Left ventricle myocardium inferior (tissue), 1 donor: ENCODE measurements around the gene PTPRN. TPM values are rescaled to one million over a fixed set of nuclear protein-coding genes. Genes with fewer than 3 reads are reported as not detected.

ENCODE experiments used
- DNase-seq: peaks from one replicate; pipeline ENCODE4 v3.0.0-alpha.2; 2020
- H3K27ac ChIP-seq: fragments of 200-600 bp; replicated peaks from 2 replicates; pipeline ENCODE4 v1.8.0; 2021
- H3K27me3 ChIP-seq: fragments of 200-600 bp; 2 replicates; pipeline ENCODE4 v1.8.0; 2021; ENCODE audit warnings: low read depth
- H3K36me3 ChIP-seq: fragments of 200-600 bp; 2 replicates; pipeline ENCODE4 v1.8.0; 2021
- H3K4me1 ChIP-seq: fragments of 200-600 bp; 2 replicates; pipeline ENCODE4 v1.8.0; 2021
- H3K4me3 ChIP-seq: fragments of 200-600 bp; 2 replicates; pipeline ENCODE4 v1.8.0; 2021; ENCODE audit warnings: mild to moderate bottlenecking, moderate library complexity
- H3K9me3 ChIP-seq: fragments of 200-600 bp; replicated peaks from 2 replicates; pipeline ENCODE4 v1.8.0; 2021
- intact Hi-C: fragments of 100-400 bp; cut with micrococcal nuclease; formaldehyde crosslinking; loops from one replicate; pipeline ENCODE4 v1.11.0; 2022
- total RNA-seq: library from RNA; stranded (reverse); fragmentation: NEBNext Ultra II Directional; extraction: Animal tissue kit (Norgen Biotek cat#: 25700); gene quantifications from one replicate; pipeline ENCODE4 v1.2.1, GENCODE V29; 2021
- TF ChIP-seq, protein P1 (sequence below): fragments of 200-600 bp; IDR thresholded peaks from 2 replicates; pipeline ENCODE4 v1.8.0; 2021; ENCODE audit warnings: antibody characterized with exemption, mild to moderate bottlenecking, borderline replicate concordance
- donor health status: DM: no; HTN: yes; CAD: no; lungs with severe emphysema.

The PTPRN gene
- total RNA-seq, 1 donor from 2014 or later = 0.11 TPM

DNA sequence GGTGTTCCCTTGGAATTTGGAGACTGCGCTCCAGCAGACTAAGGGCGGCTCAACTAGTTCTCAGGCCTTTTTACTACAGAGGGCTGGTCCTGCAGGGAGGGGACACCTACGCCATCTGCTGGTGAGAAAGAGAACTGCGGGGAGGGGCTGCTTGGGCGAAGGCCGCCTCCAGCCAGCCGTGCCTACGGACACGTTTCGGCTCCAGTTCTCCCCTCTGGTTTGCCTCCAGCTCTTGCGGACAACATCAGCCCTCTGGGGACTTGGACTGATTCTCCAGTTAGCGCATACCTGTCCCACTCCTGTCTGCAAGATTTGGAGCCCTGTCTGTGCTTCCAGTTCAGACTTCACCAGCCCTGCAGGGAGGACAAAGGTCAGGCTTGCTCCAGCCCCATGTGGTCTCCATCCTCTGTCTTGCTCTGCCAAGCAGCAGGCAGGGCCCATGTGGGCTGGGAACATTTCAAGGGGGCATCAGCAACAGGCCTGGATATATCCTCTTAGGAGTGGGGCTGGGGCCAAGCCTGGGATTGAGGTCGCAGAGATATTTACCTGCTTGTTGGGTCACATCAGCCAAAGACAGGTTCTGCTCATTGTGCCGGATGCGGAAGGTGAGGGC, 10.3 kb downstream of the PTPRN start:
- Histone ChIP-seq H3K27me3 (peaks cover 54% of the 10 kb centered on the region), H3K27ac (no peak overlapping the region)

DNA sequence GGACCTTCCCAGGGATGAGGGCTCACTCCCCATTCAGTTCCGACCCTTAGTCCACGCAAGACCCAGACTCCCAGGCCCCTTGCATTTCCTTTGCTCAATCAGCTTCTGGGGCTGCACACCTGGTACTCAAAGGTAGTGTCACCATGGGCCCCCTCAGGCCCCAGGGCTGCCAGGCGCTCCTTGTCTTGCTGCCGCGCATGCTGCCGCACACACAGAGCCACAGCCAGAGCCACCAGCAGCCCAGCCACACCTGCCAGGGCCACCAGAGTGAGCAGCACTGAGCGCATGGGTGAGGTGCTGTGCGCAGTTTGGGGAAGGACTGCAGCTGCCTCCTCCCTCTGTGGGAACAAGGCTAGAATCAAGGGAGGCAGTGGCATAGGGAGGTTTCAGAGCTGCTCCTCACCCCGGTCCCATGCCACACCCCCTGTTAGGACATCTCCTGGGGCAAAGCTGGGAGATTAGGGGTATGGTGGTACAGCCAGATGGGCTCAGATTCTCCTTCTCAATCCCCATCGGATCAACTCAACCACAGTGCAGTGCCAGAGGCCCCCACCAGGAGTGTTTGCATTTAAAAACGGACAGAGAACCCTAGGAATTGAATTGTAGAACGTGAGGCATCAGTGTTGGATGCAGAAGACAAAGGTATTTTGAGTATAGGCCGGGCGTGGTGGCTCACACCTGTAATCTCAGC, 11.3 kb downstream of the PTPRN start:
- H3K36me3 ChIP-seq = no peaks in the 10 kb centered on the region
- TF ChIP-seq, protein P1, sequence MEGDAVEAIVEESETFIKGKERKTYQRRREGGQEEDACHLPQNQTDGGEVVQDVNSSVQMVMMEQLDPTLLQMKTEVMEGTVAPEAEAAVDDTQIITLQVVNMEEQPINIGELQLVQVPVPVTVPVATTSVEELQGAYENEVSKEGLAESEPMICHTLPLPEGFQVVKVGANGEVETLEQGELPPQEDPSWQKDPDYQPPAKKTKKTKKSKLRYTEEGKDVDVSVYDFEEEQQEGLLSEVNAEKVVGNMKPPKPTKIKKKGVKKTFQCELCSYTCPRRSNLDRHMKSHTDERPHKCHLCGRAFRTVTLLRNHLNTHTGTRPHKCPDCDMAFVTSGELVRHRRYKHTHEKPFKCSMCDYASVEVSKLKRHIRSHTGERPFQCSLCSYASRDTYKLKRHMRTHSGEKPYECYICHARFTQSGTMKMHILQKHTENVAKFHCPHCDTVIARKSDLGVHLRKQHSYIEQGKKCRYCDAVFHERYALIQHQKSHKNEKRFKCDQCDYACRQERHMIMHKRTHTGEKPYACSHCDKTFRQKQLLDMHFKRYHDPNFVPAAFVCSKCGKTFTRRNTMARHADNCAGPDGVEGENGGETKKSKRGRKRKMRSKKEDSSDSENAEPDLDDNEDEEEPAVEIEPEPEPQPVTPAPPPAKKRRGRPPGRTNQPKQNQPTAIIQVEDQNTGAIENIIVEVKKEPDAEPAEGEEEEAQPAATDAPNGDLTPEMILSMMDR = no peak
- no peak for DNase-seq
- no peaks in the 10 kb centered on the region for H3K9me3 ChIP-seq
- H3K27ac ChIP-seq = no peak overlapping the region
- peaks cover 22% of the 10 kb centered on the region for H3K4me1 ChIP-seq
- intact Hi-C loops = loop anchor here (5.0 kb wide), 1 partner anchor 126 kb away; the partner anchor contains the start of gene SLC23A3
- peaks cover 44% of the 10 kb centered on the region for H3K27me3 ChIP-seq
- no peak overlapping the region for H3K4me3 ChIP-seq

More for the DNA sequence above, 10.3 kb downstream of the PTPRN start:
- Histone ChIP-seq H3K36me3 (no peaks in the 10 kb centered on the region), H3K4me1 (peaks cover 21% of the 10 kb centered on the region), H3K4me3 (no peak overlapping the region), H3K9me3 (no peaks in the 10 kb centered on the region)
- TF ChIP-seq, protein P1 = peak; percentile 100
- DNase-seq = peak; percentile 86
- intact Hi-C loops = loop anchor here (5.0 kb wide), 1 partner anchor 127 kb away; the partner anchor contains the start of gene SLC23A3

DNA sequence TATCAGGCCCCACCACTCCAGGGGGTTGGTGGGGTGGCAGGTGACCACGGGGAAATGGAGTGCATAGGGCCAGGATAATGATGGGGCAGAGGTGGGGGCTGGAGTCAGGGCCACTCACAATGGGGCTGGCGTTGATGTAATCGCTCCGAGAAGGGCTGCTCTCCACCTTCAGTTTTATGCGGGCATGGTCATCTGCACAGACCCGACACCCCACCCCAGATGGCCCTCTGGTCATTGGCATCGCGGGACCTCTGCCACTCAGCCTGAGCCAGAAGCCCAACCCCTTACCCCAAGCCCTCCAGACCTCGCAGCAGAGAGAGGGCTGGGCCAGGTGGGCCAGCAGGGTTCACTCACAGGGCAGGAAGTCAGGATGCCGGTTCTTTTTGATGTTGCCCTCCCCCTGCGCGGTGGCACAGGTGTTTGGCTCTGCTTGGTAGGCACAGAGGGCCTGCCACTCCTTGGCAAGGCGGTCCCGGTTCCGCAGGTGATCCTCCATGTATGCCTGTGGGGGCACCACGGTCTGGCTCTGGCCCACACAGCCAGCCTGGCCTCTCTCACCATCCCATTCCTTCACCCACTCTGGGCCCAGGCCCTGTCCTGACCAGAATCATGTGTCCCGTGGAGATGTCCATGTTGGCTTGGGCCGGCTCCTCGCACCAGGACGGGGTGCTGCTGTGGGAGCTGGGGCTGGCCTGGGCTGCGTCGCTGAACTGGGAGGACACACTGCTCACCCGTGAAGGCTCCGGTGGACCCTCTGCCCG, 12.4 kb downstream of the PTPRN start:
- H3K36me3 ChIP-seq = no peaks in the 10 kb centered on the region
- H3K4me3 ChIP-seq = no peak overlapping the region
- intact Hi-C loops = loop anchor here (5.0 kb wide), 1 partner anchor 125 kb away; the partner anchor contains the start of gene SLC23A3
- H3K4me1 ChIP-seq = peaks cover 22% of the 10 kb centered on the region
- H3K27me3 ChIP-seq = peaks cover 33% of the 10 kb centered on the region
- H3K27ac ChIP-seq = no peak overlapping the region
- H3K9me3 ChIP-seq = no peaks in the 10 kb centered on the region
- DNase-seq = no peak
- TF ChIP-seq, protein P1 = no peak

DNA sequence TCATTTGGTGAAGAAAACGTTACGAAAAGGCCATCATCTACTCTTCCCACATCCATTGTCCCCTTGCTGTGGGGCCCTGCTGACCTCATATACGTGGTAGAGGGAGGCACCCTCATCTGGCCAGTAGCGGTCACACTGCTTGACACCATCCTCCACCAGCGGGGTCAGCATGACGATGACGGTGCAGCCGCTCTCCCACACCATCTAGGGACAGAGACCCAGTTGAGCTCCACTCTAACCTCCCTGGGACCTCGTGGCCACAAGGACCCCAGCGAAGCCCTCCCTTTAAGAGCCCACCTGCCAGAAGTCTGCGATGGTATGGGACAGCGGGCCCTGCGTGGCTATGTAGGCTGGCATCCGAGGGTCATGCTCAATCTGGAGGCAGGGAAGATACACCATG, 13.1 kb downstream of the PTPRN start:
- no peak overlapping the region for H3K4me3 ChIP-seq
- no peak for DNase-seq
- H3K36me3 ChIP-seq = no peaks in the 10 kb centered on the region
- H3K4me1 ChIP-seq = peaks cover 22% of the 10 kb centered on the region
- intact Hi-C loops = loop anchor here (5.0 kb wide), 1 partner anchor 124 kb away; the partner anchor contains the start of gene SLC23A3
- no peaks in the 10 kb centered on the region for H3K9me3 ChIP-seq
- no peak overlapping the region for H3K27ac ChIP-seq
- TF ChIP-seq, protein P1 = no peak
- H3K27me3 ChIP-seq = peaks cover 26% of the 10 kb centered on the region
